Measurements from ENCODE around the gene L3MBTL3.
"Not testable (repeated sequence)": the region's sequence is repeated elsewhere in the genome, so short reads cannot be mapped to it uniquely, and the experiment has no call there.

L3MBTL3 gene

DNA sequence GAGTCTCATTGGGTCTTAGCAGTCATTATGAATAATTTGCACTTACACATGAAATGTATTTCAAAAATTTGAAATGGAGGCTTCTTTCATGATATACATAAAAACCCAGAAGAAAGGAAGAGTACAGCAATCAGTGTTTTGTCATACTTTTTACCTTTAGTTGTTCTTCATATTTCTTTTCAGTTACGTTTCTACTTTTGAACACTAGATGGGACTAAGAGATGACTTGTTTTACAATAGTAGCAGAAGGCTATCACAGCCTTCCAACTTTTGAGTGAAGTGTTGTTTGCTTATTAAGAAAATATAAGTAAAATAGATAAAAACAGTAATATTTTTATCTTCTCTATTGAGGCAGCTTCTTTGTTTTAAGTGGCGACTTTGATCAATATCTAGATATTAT lies 58.1 kb downstream of the L3MBTL3 start:
- no peak for DNase-seq (ENCODE audit: low read depth)

DNA sequence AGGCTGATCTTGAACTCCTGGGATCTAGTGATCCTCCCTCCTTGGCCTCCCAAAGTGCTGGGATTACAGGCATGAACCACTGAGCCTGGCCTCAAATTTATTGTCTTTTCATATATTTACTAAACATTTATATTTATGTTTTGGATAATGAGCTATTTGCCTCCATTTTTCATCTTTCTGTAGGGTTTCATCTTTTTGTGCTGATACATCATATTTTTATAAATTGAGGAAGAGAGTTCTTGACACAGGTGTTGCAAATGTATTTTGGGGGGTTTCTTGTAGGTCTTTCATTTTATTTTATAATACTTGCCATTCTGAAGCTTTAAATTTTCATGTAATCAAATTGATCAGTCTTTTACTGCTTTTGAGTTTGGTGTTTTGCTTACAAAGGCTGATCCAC lies 72.4 kb downstream of the L3MBTL3 start:
- no peak for DNase-seq (ENCODE audit: low read depth)

DNA sequence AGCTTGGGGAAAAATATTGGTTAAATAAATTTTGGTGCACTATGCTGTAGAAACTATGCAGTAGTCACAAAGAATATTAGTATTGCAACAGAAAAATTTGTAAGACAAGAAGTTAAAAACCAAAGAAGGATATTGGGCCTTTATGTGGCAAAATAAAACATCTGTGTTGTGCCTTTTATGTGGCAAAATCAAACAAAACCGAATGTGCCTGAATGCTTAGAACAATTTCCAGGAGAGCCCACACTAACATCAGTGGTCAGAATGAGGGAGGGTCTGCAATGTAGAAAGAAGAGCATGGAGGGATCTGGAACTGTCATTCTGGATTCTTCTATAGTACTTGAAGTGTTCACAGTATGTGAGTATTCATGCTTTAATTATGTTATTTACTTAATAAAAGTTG lies 75.2 kb downstream of the L3MBTL3 start:
- DNase-seq (ENCODE audit: low read depth): no peak

DNA sequence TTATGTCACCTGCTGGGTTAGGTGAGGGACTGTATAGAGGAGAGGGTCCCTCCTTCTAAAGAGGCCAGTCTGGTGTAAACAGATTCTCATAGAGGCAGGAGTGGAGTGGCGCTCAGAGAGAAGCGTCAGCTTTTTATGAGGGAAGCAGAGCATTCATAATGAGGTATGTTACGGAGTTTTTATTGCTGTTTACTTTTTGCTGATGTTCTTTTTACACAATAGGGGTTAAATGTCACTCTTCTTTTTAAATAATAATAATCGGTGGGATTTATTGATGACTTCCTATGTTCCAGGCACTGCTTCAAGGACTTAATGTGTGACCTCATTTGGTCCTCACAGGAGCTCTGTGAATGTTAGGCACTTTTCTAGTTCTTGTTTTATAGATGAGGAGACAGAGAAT lies 79.9 kb downstream of the L3MBTL3 start:
- DNase-seq (ENCODE audit: low read depth): no peak

DNA sequence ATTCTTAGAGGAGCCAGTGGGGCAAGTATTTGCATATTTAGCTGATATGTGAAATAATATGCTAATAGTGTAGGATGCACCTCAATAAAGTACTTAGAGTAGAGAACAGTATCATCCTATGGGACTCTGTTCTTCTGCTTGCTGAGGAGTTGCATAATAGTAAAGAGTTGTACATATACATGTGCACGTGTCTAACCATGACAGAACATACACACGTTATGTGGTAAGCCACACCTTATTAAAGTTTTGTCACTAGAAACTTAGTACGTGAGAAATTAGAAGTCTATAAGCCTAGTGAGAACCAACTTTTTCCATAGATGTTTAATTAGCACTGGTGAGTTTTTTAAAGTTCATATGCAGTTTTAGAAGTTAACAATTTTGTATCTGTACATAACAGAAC lies 80.7 kb downstream of the L3MBTL3 start:
- DNase-seq (ENCODE audit: low read depth): no peak

GRCh38 chr6:130105996-130106704 lies 87.8 kb downstream of the L3MBTL3 start:
- DNase-seq (ENCODE audit: low read depth): no peak

DNA sequence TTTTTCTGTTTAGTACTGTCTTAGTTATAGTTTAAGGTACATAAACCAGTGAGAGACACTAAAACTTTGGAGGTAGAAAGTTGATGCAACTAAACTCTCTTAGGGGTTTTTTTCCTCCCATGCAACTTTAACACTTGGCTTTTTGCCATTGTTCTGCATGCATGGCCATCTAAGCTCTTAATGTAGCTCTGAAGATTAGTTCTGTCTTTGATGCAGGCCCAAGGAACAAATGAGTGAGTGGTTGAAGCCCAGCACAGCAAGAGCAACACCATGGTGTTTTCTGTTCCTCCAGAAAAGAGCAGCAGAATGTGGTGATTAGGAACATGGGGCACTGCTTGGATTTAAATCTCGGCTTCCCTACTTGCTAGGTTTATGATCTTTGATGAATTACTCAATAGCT lies 89.3 kb downstream of the L3MBTL3 start:
- no peak for DNase-seq (ENCODE audit: low read depth)

GRCh38 chr6:130111031-130111430 lies 92.7 kb downstream of the L3MBTL3 start:
- DNase-seq (ENCODE audit: low read depth): peak; percentile 4

- DNase-seq (ENCODE audit: low read depth): no peak
These were observed 94.9 kb downstream of the L3MBTL3 start for GRCh38 chr6:130113201-130113710.

- no peak for DNase-seq (ENCODE audit: low read depth)
These were observed 96.7 kb downstream of the L3MBTL3 start for GRCh38 chr6:130115036-130115435.

- no peak for DNase-seq (ENCODE audit: low read depth)
These were observed 97.9 kb downstream of the L3MBTL3 start for GRCh38 chr6:130116273-130116672.

- not testable (repeated sequence) for DNase-seq (ENCODE audit: low read depth)
These were observed 98.9 kb downstream of the L3MBTL3 start for GRCh38 chr6:130117187-130117701.

GRCh38 chr6:130118236-130118635 lies 99.9 kb downstream of the L3MBTL3 start:
- DNase-seq (ENCODE audit: low read depth): no peak

GRCh38 chr6:130119211-130119610 lies 100.8 kb downstream of the L3MBTL3 start:
- no peak for DNase-seq (ENCODE audit: low read depth)

GRCh38 chr6:130120731-130121130 lies 102.3 kb downstream of the L3MBTL3 start:
- no peak for DNase-seq (ENCODE audit: low read depth)

GRCh38 chr6:130122243-130122642 lies 103.9 kb downstream of the L3MBTL3 start:
- no peak for DNase-seq (ENCODE audit: low read depth)

- DNase-seq (ENCODE audit: low read depth): no peak
These were observed 108.8 kb downstream of the L3MBTL3 start for GRCh38 chr6:130127195-130127594.

- no peak for DNase-seq (ENCODE audit: low read depth)
These were observed 109.9 kb downstream of the L3MBTL3 start for GRCh38 chr6:130128326-130128725.

- peak; percentile 28 for DNase-seq (ENCODE audit: low read depth)
These were observed 111.4 kb downstream of the L3MBTL3 start for GRCh38 chr6:130129762-130130246.

DNA sequence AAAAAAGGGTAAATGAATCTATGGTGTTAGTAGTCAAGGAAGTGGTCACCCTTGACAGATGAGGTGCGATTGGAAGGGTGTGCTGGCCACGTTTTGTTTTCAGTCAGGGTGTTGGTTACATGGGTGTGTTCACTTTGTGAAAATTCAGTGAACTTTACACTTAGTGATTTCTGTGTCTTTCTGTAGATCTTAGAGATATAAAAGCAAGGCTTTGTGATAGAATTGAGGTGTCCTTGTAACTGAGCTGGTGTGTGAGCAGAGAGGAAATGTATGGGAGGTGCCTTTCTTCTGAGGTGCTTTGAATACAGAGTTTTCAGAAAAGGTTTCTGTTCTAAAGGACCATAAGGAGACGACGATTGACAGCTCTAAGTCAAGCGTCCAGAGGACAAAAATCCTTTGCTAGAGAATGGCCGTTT lies 113.9 kb downstream of the L3MBTL3 start:
- no peak for DNase-seq (ENCODE audit: low read depth)

DNA sequence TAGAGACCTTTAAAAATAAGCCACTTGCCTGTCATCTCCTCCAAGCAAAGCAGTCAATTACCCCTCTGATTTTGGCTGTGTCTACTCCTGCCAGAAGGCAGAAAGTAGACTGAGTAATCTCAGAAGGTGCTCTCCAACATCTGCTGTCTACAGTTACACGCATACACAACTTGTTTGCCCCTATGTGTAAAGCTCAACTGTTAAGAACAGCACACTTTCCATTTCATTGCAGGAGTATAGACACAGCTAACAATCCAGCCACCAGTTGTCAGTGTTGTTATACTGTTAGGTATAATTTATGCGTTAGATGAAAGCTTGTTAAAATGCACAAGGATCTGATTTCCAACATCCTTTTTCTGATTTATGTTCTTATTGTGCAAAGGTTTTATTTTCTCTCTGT lies 116.2 kb downstream of the L3MBTL3 start:
- no peak for DNase-seq (ENCODE audit: low read depth)

GRCh38 chr6:130136798-130137197 lies 118.4 kb downstream of the L3MBTL3 start:
- peak; percentile 25 for DNase-seq (ENCODE audit: low read depth)

DNA sequence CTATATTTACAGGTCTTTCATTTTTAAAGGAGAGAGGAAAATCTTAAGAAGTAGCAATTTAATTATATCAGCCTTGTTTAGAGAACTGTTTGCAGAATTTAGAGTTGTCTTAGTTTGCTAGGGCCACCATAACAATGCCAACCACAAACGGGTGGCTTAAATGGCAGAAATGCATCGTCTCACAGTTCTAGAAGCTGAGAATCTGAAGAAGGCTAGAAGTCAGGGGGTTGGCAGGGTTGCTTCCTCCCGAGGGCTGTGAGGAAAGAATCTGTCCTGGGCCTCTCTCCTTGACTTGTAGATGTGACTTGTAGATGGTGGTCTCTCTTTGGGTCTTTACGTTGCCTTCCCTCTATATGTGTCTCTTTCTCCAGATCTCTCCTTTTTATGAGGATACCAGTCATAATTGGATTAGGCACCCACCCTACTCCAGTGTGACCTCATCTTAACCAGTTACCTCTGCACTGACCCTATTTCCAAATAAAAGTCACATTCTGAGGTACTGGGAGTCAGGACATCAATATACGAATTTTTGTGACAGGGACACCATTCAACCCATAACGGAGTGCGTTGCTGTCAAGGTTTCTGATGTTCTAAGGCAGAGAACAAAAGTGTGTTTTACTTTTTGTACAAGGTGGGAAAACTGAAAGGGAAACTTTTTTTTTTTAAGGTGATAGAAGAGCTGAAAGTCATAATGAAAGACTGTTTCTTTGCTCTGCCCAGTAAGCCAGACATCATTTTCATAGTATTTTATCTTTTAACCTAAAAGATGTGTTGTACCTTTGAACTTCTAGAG lies 119.9 kb downstream of the L3MBTL3 start:
- DNase-seq (ENCODE audit: low read depth): no peak

All from EH (cell line).